NB4 (cell line): ENCODE measurements around the gene CPXM2.

Source experiments
- DNase-seq: peaks from one replicate; pipeline ENCODE4 v3.0.0; 2010; ENCODE audit warnings: low read depth
- H3K4me3 ChIP-seq: one replicate; pipeline ENCODE4 v1.5.1; 2011; ENCODE audit warnings: mild to moderate bottlenecking, low read depth, low read length, moderate library complexity
- CTCF ChIP-seq: IDR thresholded peaks from one replicate; pipeline ENCODE4 v1.5.1; 2012; ENCODE audit warnings: low read depth, low read length
- MAX ChIP-seq: IDR thresholded peaks from 2 replicates; pipeline ENCODE4 v1.6.1; 2011; ENCODE audit warnings: low read depth, low read length
- MYC ChIP-seq: IDR thresholded peaks from 2 replicates; pipeline ENCODE4 v1.6.1; 2011; ENCODE audit warnings: low read depth, low read length
- POLR2A ChIP-seq: IDR thresholded peaks from 2 replicates; pipeline ENCODE4 v1.6.1; 2011; ENCODE audit warnings: mild to moderate bottlenecking; ENCODE audit not compliant: insufficient read length; ENCODE audit errors: extremely low read depth

CPXM2 gene

GRCh38 chr10:123755061-123755460, 136.5 kb downstream of the CPXM2 start:
- DNase-seq = no peak
- no peak overlapping the region for H3K4me3 ChIP-seq
- TF ChIP-seq MYC = no peak
- no peak for TF ChIP-seq POLR2A
- no peak for TF ChIP-seq CTCF
- no peak for TF ChIP-seq MAX

- DNase-seq = no peak
- TF ChIP-seq CTCF (no peak), MYC (no peak), MAX (no peak), POLR2A (no peak)
- H3K4me3 ChIP-seq = no peak overlapping the region
Measured at GRCh38 chr10:123754123-123754522, 137.5 kb downstream of the CPXM2 start.

- no peak overlapping the region for H3K4me3 ChIP-seq
- DNase-seq = no peak
- no peak for TF ChIP-seq MAX
- TF ChIP-seq CTCF = no peak
- no peak for TF ChIP-seq MYC
- no peak for TF ChIP-seq POLR2A
Measured at GRCh38 chr10:123751342-123752134, 140.1 kb downstream of the CPXM2 start.

- DNase-seq = no peak
- H3K4me3 ChIP-seq = no peak overlapping the region
- TF ChIP-seq MAX = no peak
Measured at GRCh38 chr10:123750901-123751300, 140.7 kb downstream of the CPXM2 start.

GRCh38 chr10:123748711-123749110, 142.9 kb downstream of the CPXM2 start:
- H3K4me3 ChIP-seq = no peak overlapping the region
- no peak for TF ChIP-seq POLR2A
- TF ChIP-seq MYC = no peak
- no peak for TF ChIP-seq CTCF
- no peak for TF ChIP-seq MAX
- no peak for DNase-seq

- no peak for DNase-seq
- no peak overlapping the region for H3K4me3 ChIP-seq
- TF ChIP-seq MAX (no peak), CTCF (no peak), MYC (no peak), POLR2A (no peak)
Measured at GRCh38 chr10:123747426-123747825, 144.2 kb downstream of the CPXM2 start.
